Measurements from ENCODE around the gene RDH11.

GRCh38 chr14:67638642-67639041 is 56.9 kb downstream of the RDH11 start:
- TF ChIP-seq POLR2A (IDR thresholded peaks at IDR 0.05): no peak
- TF ChIP-seq CTCF (IDR thresholded peaks at IDR 0.05): no peak

All from upper lobe of left lung (tissue), 4 donors.